ENCODE results near the gene KRT83.
A peak's percentile ranks its signal among the peaks of the same experiment; 100 is the strongest.
"Not testable (repeated sequence)": the region's sequence is repeated elsewhere in the genome, so short reads cannot be mapped to it uniquely, and the experiment has no call there.

Gene KRT83

GRCh38 chr12:52290483-52291134 is 30.6 kb downstream of the KRT83 start:
- H3K4me1 ChIP-seq (ENCODE audit: insufficient read depth, low read length); H3K9me3 ChIP-seq (ENCODE audit: low read length); H3K27me3 ChIP-seq (ENCODE audit: control insufficient read depth in 1 of 2, insufficient read depth in 2 of 2, low read length in 2 of 2); H3K36me3 ChIP-seq (ENCODE audit: insufficient read depth, low read length); H3K4me3 ChIP-seq (ENCODE audit: low read depth in 1 of 2, low read length in 2 of 2); H3K9ac ChIP-seq (ENCODE audit: low read length); H3K27ac ChIP-seq (ENCODE audit: low read depth, low read length): not testable (repeated sequence)

GRCh38 chr12:52287816-52288805 is 33.1 kb downstream of the KRT83 start:
- H3K4me1 ChIP-seq (ENCODE audit: insufficient read depth, low read length); H3K9me3 ChIP-seq (ENCODE audit: low read length); H3K27me3 ChIP-seq (ENCODE audit: control insufficient read depth in 1 of 2, insufficient read depth in 2 of 2, low read length in 2 of 2); H3K4me3 ChIP-seq (ENCODE audit: low read depth in 1 of 2, low read length in 2 of 2); H3K9ac ChIP-seq (ENCODE audit: low read length); H3K27ac ChIP-seq (ENCODE audit: low read depth, low read length); H3K36me3 ChIP-seq (ENCODE audit: insufficient read depth, low read length): not testable (repeated sequence)

DNA sequence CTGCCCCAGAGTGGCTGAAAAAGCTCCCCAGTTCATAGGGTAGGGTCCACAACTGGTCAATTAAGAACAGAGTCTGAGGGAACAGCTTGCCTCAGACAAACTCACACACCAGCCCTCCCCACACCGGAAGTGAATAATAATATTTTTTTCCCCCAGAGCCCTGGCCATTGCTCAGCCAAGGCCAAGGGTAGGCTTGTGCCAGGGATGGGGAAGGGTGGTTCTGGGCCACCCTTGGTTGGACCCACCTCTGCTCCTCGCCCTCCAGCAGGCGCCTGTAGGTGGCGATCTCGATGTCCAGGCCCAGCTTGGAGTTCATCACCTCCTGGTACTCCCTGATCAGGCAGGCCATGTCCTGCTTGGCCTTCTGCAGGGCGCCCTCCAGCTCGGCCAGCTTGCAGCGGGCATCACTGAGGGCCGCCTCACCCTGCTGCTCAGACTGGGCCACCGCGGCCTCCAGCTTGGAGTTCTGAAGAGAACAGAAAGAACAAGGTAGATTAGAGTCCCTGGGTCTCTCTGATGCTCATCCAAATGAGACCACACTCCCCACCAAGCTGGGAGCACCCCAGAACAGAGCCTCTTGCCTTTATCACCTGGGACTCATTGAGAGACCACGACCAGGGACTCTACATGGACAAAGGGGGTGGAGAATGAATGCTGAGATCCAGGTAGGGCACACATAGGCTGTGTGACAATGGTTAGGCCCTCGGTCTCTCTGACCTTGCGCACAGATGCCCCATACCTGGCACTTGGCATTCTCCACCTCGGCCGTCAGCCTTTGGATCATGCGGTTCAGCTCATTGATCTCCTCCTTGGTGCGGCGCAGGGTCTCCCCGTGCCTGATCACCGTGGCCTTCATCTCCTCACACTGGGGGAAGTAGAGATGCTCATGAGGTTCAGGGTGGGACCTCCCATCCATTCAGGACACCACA is 34.1 kb downstream of the KRT83 start:
- not testable (repeated sequence) for H3K9ac ChIP-seq (ENCODE audit: low read length); H3K36me3 ChIP-seq (ENCODE audit: insufficient read depth, low read length); H3K4me1 ChIP-seq (ENCODE audit: insufficient read depth, low read length); H3K9me3 ChIP-seq (ENCODE audit: low read length); H3K27ac ChIP-seq (ENCODE audit: low read depth, low read length); H3K4me3 ChIP-seq (ENCODE audit: low read depth in 1 of 2, low read length in 2 of 2); H3K27me3 ChIP-seq (ENCODE audit: control insufficient read depth in 1 of 2, insufficient read depth in 2 of 2, low read length in 2 of 2)

DNA sequence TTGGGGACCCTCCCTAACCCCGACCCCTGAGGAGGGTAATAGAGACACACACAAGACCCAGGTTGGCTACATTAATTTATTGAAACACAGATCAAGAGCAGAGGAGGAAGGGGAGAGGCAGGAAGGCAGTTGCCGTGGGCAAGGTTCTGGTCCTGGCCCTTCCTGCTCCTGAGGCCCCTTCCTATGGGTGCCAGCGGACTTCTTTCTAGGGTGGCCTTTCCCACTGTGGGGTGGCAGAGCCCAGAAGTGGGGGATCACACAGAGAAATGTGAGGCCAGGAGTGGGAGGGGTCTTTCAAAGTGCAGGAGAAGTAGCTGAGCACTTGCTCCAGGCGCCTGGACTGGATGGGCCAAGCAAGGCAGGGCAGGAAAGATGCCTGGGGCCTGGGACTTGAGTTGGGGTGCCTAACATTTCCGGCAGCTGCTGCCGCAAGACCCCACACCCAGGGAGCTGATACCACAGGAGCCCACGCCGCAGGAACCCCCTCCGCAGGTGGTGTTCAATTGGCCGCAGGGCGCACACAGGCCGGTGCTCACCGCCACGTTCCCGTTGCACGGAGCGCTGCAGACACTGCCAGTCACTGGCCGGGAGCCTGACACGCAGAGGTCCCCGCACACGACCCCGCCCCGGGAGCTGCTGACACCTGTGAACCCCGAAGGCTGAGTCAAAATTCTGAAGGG is 35.2 kb downstream of the KRT83 start:
- Histone ChIP-seq H3K36me3 (ENCODE audit: insufficient read depth, low read length) (no peaks in the 10 kb centered on the region), H3K4me1 (ENCODE audit: insufficient read depth, low read length) (peaks cover 6% of the 10 kb centered on the region), H3K27ac (ENCODE audit: low read depth, low read length) (no peak overlapping the region), H3K9ac (ENCODE audit: low read length) (no peak overlapping the region), H3K27me3 (ENCODE audit: control insufficient read depth in 1 of 2, insufficient read depth in 2 of 2, low read length in 2 of 2) (no peaks in the 10 kb centered on the region), H3K4me3 (ENCODE audit: low read depth in 1 of 2, low read length in 2 of 2) (no peak overlapping the region), H3K9me3 (ENCODE audit: low read length) (no peaks in the 10 kb centered on the region)

- Histone ChIP-seq H3K9me3 (ENCODE audit: low read length) (no peaks in the 10 kb centered on the region), H3K9ac (ENCODE audit: low read length) (no peak overlapping the region), H3K27ac (ENCODE audit: low read depth, low read length) (no peak overlapping the region), H3K4me3 (ENCODE audit: low read depth in 1 of 2, low read length in 2 of 2) (no peak overlapping the region), H3K4me1 (ENCODE audit: insufficient read depth, low read length) (peaks cover 13% of the 10 kb centered on the region), H3K27me3 (ENCODE audit: control insufficient read depth in 1 of 2, insufficient read depth in 2 of 2, low read length in 2 of 2) (no peaks in the 10 kb centered on the region), H3K36me3 (ENCODE audit: insufficient read depth, low read length) (no peaks in the 10 kb centered on the region)
Observed at GRCh38 chr12:52285172-52285745, 35.9 kb downstream of the KRT83 start.

- Histone ChIP-seq H3K4me1 (ENCODE audit: insufficient read depth, low read length) (peaks cover 19% of the 10 kb centered on the region), H3K4me3 (ENCODE audit: low read depth in 1 of 2, low read length in 2 of 2) (no peak overlapping the region), H3K36me3 (ENCODE audit: insufficient read depth, low read length) (no peaks in the 10 kb centered on the region), H3K9me3 (ENCODE audit: low read length) (no peaks in the 10 kb centered on the region), H3K9ac (ENCODE audit: low read length) (no peak overlapping the region), H3K27ac (ENCODE audit: low read depth, low read length) (no peak overlapping the region), H3K27me3 (ENCODE audit: control insufficient read depth in 1 of 2, insufficient read depth in 2 of 2, low read length in 2 of 2) (no peaks in the 10 kb centered on the region)
Observed at GRCh38 chr12:52284562-52285171, 36.5 kb downstream of the KRT83 start.

DNA sequence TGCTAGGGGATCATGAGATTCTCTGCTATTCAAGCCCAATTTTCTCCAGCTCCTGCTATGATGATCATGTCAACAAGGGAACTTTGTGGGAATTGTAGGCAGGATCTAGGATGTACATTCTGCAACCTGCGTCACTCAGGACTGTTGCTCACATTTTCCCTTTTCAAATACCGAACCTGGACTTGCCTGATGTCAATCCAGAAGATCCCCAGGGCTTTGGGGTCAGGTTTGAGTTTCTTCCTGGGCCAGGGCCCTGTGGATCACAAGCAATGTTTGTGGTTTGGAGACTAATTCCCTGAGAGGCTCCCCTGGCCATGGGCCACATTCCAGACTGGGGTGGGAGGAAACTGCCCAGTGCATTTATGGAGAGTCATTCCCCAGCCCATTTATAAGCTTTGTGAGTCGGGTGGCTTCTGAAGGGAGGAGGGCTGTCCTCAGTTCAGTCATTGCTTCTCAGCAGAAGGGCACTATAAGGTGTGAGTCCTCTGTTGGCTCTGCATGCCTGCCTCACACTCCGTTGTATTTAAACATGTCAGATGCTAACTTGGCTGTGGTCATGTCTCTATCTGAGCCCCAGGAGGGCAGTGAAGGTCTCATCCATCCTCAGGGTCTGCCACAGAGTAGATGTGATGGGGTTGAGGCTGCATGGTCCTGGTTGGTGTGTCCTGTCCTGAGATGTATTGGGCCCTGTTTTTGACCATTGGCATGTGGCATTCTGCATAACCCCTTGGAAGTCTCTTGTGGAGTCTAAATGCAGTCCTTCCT is 40.2 kb downstream of the KRT83 start:
- peaks cover 26% of the 10 kb centered on the region for H3K4me1 ChIP-seq (ENCODE audit: insufficient read depth, low read length)
- H3K36me3 ChIP-seq (ENCODE audit: insufficient read depth, low read length), result no peaks in the 10 kb centered on the region
- H3K27me3 ChIP-seq (ENCODE audit: control insufficient read depth in 1 of 2, insufficient read depth in 2 of 2, low read length in 2 of 2), result no peaks in the 10 kb centered on the region
- peak overlapping the region; percentile 77 for H3K27ac ChIP-seq (ENCODE audit: low read depth, low read length)
- no peaks in the 10 kb centered on the region for H3K9me3 ChIP-seq (ENCODE audit: low read length)
- peak overlapping the region; percentile 2 for H3K9ac ChIP-seq (ENCODE audit: low read length)
- no peak overlapping the region for H3K4me3 ChIP-seq (ENCODE audit: low read depth in 1 of 2, low read length in 2 of 2)

DNA sequence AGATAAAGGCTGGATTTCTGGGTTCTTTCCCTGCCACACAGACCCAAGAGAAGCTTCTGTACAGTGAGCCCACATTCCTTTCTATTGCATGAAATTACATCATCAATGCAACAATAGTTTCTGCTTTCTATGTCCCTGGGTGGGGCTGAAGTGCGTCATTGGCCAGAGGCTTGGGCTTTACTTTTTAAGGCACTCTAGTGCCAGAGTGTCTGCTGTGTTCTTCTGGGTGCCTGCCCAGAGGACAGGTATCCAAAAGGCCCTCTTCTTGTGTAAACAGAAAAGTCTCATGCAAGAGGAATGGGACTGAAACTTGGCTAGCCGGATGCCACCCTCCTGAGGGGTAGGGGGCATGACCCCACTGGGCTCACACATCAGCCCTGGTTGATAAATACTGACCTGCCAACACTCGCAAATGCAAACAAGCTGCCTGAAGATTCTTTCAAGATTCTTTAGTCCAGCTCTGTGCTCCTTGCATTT is 40.8 kb downstream of the KRT83 start:
- H3K36me3 ChIP-seq (ENCODE audit: insufficient read depth, low read length), result no peaks in the 10 kb centered on the region
- no peak overlapping the region for H3K9ac ChIP-seq (ENCODE audit: low read length)
- peaks cover 26% of the 10 kb centered on the region for H3K4me1 ChIP-seq (ENCODE audit: insufficient read depth, low read length)
- peak overlapping the region; percentile 77 for H3K27ac ChIP-seq (ENCODE audit: low read depth, low read length)
- no peaks in the 10 kb centered on the region for H3K9me3 ChIP-seq (ENCODE audit: low read length)
- no peak overlapping the region for H3K4me3 ChIP-seq (ENCODE audit: low read depth in 1 of 2, low read length in 2 of 2)
- no peaks in the 10 kb centered on the region for H3K27me3 ChIP-seq (ENCODE audit: control insufficient read depth in 1 of 2, insufficient read depth in 2 of 2, low read length in 2 of 2)

GRCh38 chr12:52279422-52280318 is 41.5 kb downstream of the KRT83 start:
- Histone ChIP-seq H3K4me3 (ENCODE audit: low read depth in 1 of 2, low read length in 2 of 2) (no peak overlapping the region), H3K4me1 (ENCODE audit: insufficient read depth, low read length) (peaks cover 26% of the 10 kb centered on the region), H3K27ac (ENCODE audit: low read depth, low read length) (peak overlapping the region; percentile 75), H3K36me3 (ENCODE audit: insufficient read depth, low read length) (no peaks in the 10 kb centered on the region), H3K9me3 (ENCODE audit: low read length) (no peaks in the 10 kb centered on the region), H3K9ac (ENCODE audit: low read length) (no peak overlapping the region), H3K27me3 (ENCODE audit: control insufficient read depth in 1 of 2, insufficient read depth in 2 of 2, low read length in 2 of 2) (no peaks in the 10 kb centered on the region)

Measured in muscle layer of colon (tissue), 2 donors.